Upper lobe of left lung (tissue), 6 donors: Measurements from ENCODE around the gene PALLD. TPM values are rescaled to one million over a fixed set of nuclear protein-coding genes. Genes with fewer than 3 reads are reported as not detected.
"Not testable (repeated sequence)": the region's sequence is repeated elsewhere in the genome, so short reads cannot be mapped to it uniquely, and the experiment has no call there.

Experiments
- ATAC-seq, 2 donors: fragments of 200-7000 bp; cut with Tn5 transposase; one replicate each; pipeline ENCODE4 v1.9.1; 2022; ENCODE audit warnings: mild to moderate bottlenecking in 2 of 2, moderate library complexity in 2 of 2; ENCODE audit not compliant: low FRiP score in 2 of 2
- DNase-seq, 2 donors: peaks; one replicate each; pipeline ENCODE4 v3.0.0-alpha.2; 2019 to 2020
- H3K27ac ChIP-seq, 4 donors: fragments of 200-600 bp; sonication (generic); one replicate each; pipeline ENCODE4 v1.5.1; 2016 to 2019
- H3K27me3 ChIP-seq, 4 donors: fragments of 200-600 bp; sonication (generic); one replicate each; pipeline ENCODE4 v1.5.1; 2017 to 2019
- H3K36me3 ChIP-seq, 4 donors: fragments of 200-600 bp; sonication (generic); one replicate each; pipeline ENCODE4 v1.5.1; 2016 to 2019
- H3K4me1 ChIP-seq, 4 donors: fragments of 200-600 bp; sonication (generic); one replicate each; pipeline ENCODE4 v1.5.1; 2018 to 2019
- H3K4me3 ChIP-seq, 4 donors: fragments of 200-600 bp; sonication (generic); one replicate each; pipeline ENCODE4 v1.5.1; 2017 to 2019; ENCODE audit warnings: mild to moderate bottlenecking in 2 of 4, moderate library complexity in 1 of 4
- H3K9me3 ChIP-seq, 4 donors: fragments of 200-600 bp; sonication (generic); one replicate each; pipeline ENCODE4 v1.5.1; 2018 to 2019
- CTCF ChIP-seq, 6 experiments: fragments of 450-650 bp in 4 of 6; fragments of 200-600 bp in 2 of 6; sonication (generic) in 2 of 6; IDR thresholded peaks; one replicate each; pipeline ENCODE4 v1.5.1; 2016 to 2019; ENCODE audit warnings: antibody characterized with exemption in 6 of 6
- EP300 ChIP-seq, 4 donors: sonication (generic); formaldehyde crosslinking; IDR thresholded peaks; one replicate each; pipeline ENCODE4 v1.5.1; 2017; ENCODE audit warnings: antibody characterized with exemption in 4 of 4, control low read depth in 2 of 4
- POLR2A ChIP-seq, 4 donors: fragments of 450-650 bp; IDR thresholded peaks; one replicate each; pipeline ENCODE4 v1.5.1; 2016 to 2017; ENCODE audit warnings: antibody characterized with exemption in 4 of 4, mild to moderate bottlenecking in 2 of 4
- POLR2AphosphoS5 ChIP-seq, 2 donors: sonication (generic); formaldehyde crosslinking; IDR thresholded peaks; one replicate each; pipeline ENCODE4 v1.5.1; 2017; ENCODE audit warnings: antibody characterized with exemption in 2 of 2
- WGBS, 2 donors: methylation state at CpG; one replicate each; pipeline ENCODE4 v1.1.5; 2017 to 2018; 5-methylcytosine and 5-hydroxymethylcytosine counted together
- total RNA-seq, 6 donors: library from RNA; depleted of rRNA in 4 of 6; stranded (reverse); fragments of >200 nt in 4 of 6; gene quantifications; one replicate each; pipeline versions ENCODE4 v1.1.0 to v1.2.1, GENCODE V29; 2016 to 2021
- donor health status: DM: no; HTN: no; CAD: no; lungs with moderate emphysema.
- donor health status: DM: no; HTN: yes; CAD: no; lungs with severe emphysema.

The PALLD gene
- total RNA-seq, 6 donors from 2014 or later = 63.9 to 175 (median 134) TPM

- peaks cover 3 to 11% (median 6%) of the 10 kb centered on the region in 4 donors for H3K4me1 ChIP-seq
- 39% methylated on average over 4 of the region's 4 CpGs for WGBS, 2 donors
- H3K4me3 ChIP-seq = no peak overlapping the region
- TF ChIP-seq POLR2AphosphoS5 (IDR thresholded peaks at IDR 0.05) = no peak
- no peak for TF ChIP-seq EP300 (IDR thresholded peaks at IDR 0.05)
- TF ChIP-seq CTCF (IDR thresholded peaks at IDR 0.05) = no peak
- TF ChIP-seq POLR2A (IDR thresholded peaks at IDR 0.05) = no peak
- H3K27me3 ChIP-seq = no peaks in the 10 kb centered on the region
- no peak overlapping the region for H3K27ac ChIP-seq
- DNase-seq = no peak
- no peaks in the 10 kb centered on the region for H3K9me3 ChIP-seq
- H3K36me3 ChIP-seq = no peaks in the 10 kb centered on the region
- peak in 1 of 2 donors; percentile 84 for ATAC-seq
Measured at GRCh38 chr4:168797194-168797593, 300.3 kb downstream of the PALLD start.

DNA sequence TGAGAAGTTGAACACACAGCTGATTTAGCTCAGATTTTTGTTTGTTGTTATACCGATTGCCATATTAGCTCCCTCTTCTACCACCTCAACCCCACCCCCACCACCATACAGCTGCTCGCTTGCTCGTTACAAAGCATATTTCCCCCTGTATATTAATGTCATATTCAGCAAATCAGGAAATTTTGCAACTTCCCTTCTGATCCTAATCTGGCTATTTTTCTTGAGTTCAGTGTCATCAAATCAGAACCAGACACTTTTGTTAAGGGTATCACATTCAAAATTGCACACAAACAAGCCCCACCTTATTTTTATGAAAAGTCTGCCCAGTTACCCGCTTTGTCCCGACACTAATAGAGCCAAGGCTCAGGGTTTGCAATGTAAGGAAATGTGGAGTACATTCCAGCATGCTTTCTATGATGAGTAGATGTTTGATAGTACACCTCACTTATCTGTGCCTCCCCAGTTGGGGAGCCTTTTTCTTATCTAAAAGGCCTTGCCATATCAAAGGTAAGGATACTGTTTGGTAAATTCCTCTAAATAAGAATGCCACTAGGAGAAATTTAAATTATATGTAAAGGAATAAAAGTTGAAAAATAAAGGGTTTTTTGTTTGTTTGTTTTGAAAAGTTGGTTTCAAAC, 301.0 kb downstream of the PALLD start:
- no peaks in the 10 kb centered on the region for H3K36me3 ChIP-seq
- H3K4me1 ChIP-seq = peaks cover 3 to 11% (median 6%) of the 10 kb centered on the region in 4 donors
- no peaks in the 10 kb centered on the region for H3K9me3 ChIP-seq
- peak in 1 of 2 donors; percentile 61 for ATAC-seq
- 45 to 46% methylated on average over 5 of the region's 5 CpGs for WGBS, 2 donors
- TF ChIP-seq CTCF (IDR thresholded peaks at IDR 0.05) = no peak
- no peak for TF ChIP-seq POLR2AphosphoS5 (IDR thresholded peaks at IDR 0.05)
- TF ChIP-seq POLR2A (IDR thresholded peaks at IDR 0.05) = no peak
- no peak for TF ChIP-seq EP300 (IDR thresholded peaks at IDR 0.05)
- H3K4me3 ChIP-seq = no peak overlapping the region
- no peaks in the 10 kb centered on the region for H3K27me3 ChIP-seq
- no peak overlapping the region for H3K27ac ChIP-seq
- DNase-seq = no peak

DNA sequence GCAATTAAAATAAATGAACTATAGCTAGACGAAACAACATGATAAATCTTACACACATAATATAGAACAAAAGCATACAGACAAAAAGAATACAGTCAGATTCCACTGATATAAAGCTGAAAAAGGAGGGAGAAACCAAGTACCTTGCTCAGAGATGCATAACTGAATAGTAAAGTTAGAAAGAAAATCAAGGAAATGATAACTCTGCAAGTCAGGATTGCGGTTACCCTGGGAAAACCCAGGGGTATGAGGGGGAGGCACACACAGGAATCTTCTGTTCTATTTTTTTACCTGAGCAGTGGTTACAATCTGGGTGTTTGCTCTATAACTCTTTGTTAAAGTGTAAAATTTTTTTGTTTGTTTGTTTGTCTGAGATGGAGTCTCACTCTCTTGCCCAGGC, 304.1 kb downstream of the PALLD start:
- TF ChIP-seq CTCF (IDR thresholded peaks at IDR 0.05) = no peak
- no peak for TF ChIP-seq POLR2A (IDR thresholded peaks at IDR 0.05)
- no peak for TF ChIP-seq POLR2AphosphoS5 (IDR thresholded peaks at IDR 0.05)
- TF ChIP-seq EP300 (IDR thresholded peaks at IDR 0.05) = no peak
- Histone ChIP-seq H3K36me3 (no peaks in the 10 kb centered on the region), H3K4me1 (peaks cover 3 to 11% (median 6%) of the 10 kb centered on the region in 4 donors), H3K9me3 (no peaks in the 10 kb centered on the region), H3K4me3 (no peak overlapping the region), H3K27me3 (no peaks in the 10 kb centered on the region), H3K27ac (no peak overlapping the region)
- WGBS, 2 donors = 86% methylated on average over 2 of the region's 2 CpGs
- no peak for DNase-seq
- ATAC-seq = no peak

- WGBS, 2 donors = 92 to 95% methylated on average over 4 of the region's 4 CpGs
- Histone ChIP-seq H3K27ac (no peak overlapping the region), H3K27me3 (no peaks in the 10 kb centered on the region), H3K9me3 (no peaks in the 10 kb centered on the region), H3K36me3 (no peaks in the 10 kb centered on the region), H3K4me1 (peaks cover 3 to 6% (median 5%) of the 10 kb centered on the region in 4 donors), H3K4me3 (no peak overlapping the region)
- ATAC-seq (no peak), DNase-seq (no peak)
- no peak for TF ChIP-seq POLR2AphosphoS5 (IDR thresholded peaks at IDR 0.05)
- TF ChIP-seq POLR2A (IDR thresholded peaks at IDR 0.05) = no peak
- TF ChIP-seq EP300 (IDR thresholded peaks at IDR 0.05) = no peak
- TF ChIP-seq CTCF (IDR thresholded peaks at IDR 0.05) = no peak
Measured at GRCh38 chr4:168802222-168802621, 305.4 kb downstream of the PALLD start.

DNA sequence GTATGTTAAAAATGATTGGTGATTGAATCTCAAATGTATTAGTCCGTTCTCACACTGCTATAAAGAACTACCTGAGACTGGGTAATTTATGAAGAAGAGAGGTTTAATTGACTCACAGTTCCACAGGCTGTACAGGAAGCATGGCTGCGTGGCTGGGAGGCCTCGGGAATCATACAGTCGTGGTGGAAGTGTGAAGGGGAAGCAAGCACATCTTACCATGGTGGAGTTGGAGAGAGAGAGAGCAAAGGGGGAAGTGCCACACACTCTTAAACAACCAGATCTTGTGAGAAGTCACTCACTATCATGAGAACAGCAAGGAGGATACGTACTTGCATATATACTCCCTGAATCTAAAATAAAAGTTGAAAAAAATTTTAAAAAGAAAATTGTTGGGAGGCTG, 306.2 kb downstream of the PALLD start:
- not testable (repeated sequence) for H3K36me3 ChIP-seq, H3K27me3 ChIP-seq, H3K27ac ChIP-seq, H3K4me1 ChIP-seq, H3K9me3 ChIP-seq, H3K4me3 ChIP-seq
- DNase-seq = peak in 1 of 2 donors; percentile 42
- ATAC-seq = peak in 1 of 2 donors; percentile 71
- WGBS, 2 donors = 75% methylated on average over 5 of the region's 5 CpGs
